B cell (primary cell): ENCODE results near the gene VSTM2L. TPM values are rescaled to one million over a fixed set of nuclear protein-coding genes. Genes with fewer than 3 reads are reported as not detected.

Source experiments
- ATAC-seq: fragments of 200-7000 bp; cut with Tn5 transposase; one replicate; pipeline ENCODE4 v1.10.0; 2021; ENCODE audit warnings: low read depth, mild to moderate bottlenecking, moderate number of reproducible peaks, moderate library complexity
- CTCF ChIA-PET: fragments of 350-600 bp; sonication (Branson Sonifier 250); formaldehyde crosslinking; loops from one replicate; lab custom pipeline; 2021; ENCODE audit warnings: antibody characterized with exemption, inconsistent platforms; lab: Charles Lee
- POLR2A ChIA-PET: fragments of 350-600 bp; sonication (Branson Sonifier 250); formaldehyde crosslinking; loops from one replicate; lab custom pipeline; 2021; ENCODE audit warnings: antibody characterized with exemption; lab: Charles Lee
- DNase-seq: peaks from one replicate; pipeline ENCODE4 v3.0.0; 2013
- H2AFZ ChIP-seq: 2 replicates; pipeline ENCODE4 v1.6.1; 2012; ENCODE audit warnings: mild to moderate bottlenecking, low read depth, low read length; ENCODE audit not compliant: insufficient read depth, poor library complexity, severe bottlenecking
- H3K27ac ChIP-seq, 2 donors: 1 replicate in 1 of 2; 2 replicates in 1 of 2; pipeline ENCODE4 v1.5.1; 2012 to 2013; ENCODE audit warnings: low read length in 2 of 2, mild to moderate bottlenecking in 2 of 2, moderate library complexity in 1 of 2
- H3K27me3 ChIP-seq, 4 experiments: fragments of 200-600 bp in 1 of 4; sonication (generic) in 1 of 4; replicated peaks in 1 of 4; 1 replicate in 2 of 4; 2 replicates in 2 of 4; pipeline versions ENCODE4 v1.6.1 to v1.7.0; 2013 to 2016; ENCODE audit warnings: low read length in 3 of 4, mild to moderate bottlenecking in 2 of 4, mixed read lengths in 1 of 4, moderate library complexity in 1 of 4; ENCODE audit not compliant: insufficient read depth in 4 of 4, control insufficient read depth in 3 of 4; ENCODE audit errors: control extremely low read depth in 1 of 4
- H3K36me3 ChIP-seq, 2 experiments: replicated peaks in 1 of 2; 1 replicate in 1 of 2; 2 replicates in 1 of 2; pipeline versions ENCODE4 v1.6.1 to v1.7.1; 2013; ENCODE audit warnings: low read length in 1 of 2; ENCODE audit not compliant: insufficient read depth in 2 of 2, control insufficient read depth in 1 of 2; ENCODE audit errors: control extremely low read depth in 1 of 2, extremely low read depth in 1 of 2
- H3K4me1 ChIP-seq, 2 donors: fragments of 200-600 bp in 1 of 2; sonication (generic) in 1 of 2; 1 replicate in 1 of 2; 2 replicates in 1 of 2; pipeline versions ENCODE4 v1.5.1 to v1.6.1; 2013 to 2017; ENCODE audit warnings: low read length in 2 of 2; ENCODE audit not compliant: control insufficient read depth in 2 of 2, insufficient read depth in 2 of 2
- H3K4me2 ChIP-seq: replicated peaks from 2 replicates; pipeline ENCODE3; 2012; ENCODE audit warnings: mild to moderate bottlenecking, low read depth, low read length; ENCODE audit not compliant: poor library complexity, severe bottlenecking
- H3K4me3 ChIP-seq, 5 experiments: fragments of 200-600 bp in 1 of 5; sonication (generic) in 1 of 5; 1 replicate in 3 of 5; 2 replicates in 2 of 5; pipeline versions ENCODE4 v1.5.1 to v1.7.0; 2011 to 2016; ENCODE audit warnings: low read length in 4 of 5, mild to moderate bottlenecking in 4 of 5, low read depth in 2 of 5, control low read depth in 1 of 5, moderate library complexity in 1 of 5; ENCODE audit not compliant: insufficient read depth in 1 of 5; ENCODE audit errors: control extremely low read depth in 1 of 5, extremely low read depth in 1 of 5
- H3K79me2 ChIP-seq: fragments of 200-600 bp; sonication (generic); one replicate; pipeline ENCODE4 v1.6.0; 2016; ENCODE audit warnings: low read length; ENCODE audit not compliant: control insufficient read depth, insufficient read depth
- H3K9ac ChIP-seq: fragments of 200-600 bp; sonication (generic); 2 replicates; pipeline ENCODE4 v1.6.1; 2017; ENCODE audit warnings: mild to moderate bottlenecking, low read length, moderate library complexity
- H3K9me3 ChIP-seq, 3 donors: one replicate each; pipeline versions ENCODE4 v1.6.1 to v1.7.1; 2013; ENCODE audit warnings: low read length in 2 of 3; ENCODE audit not compliant: control insufficient read depth in 2 of 3, insufficient read depth in 1 of 3; ENCODE audit errors: control extremely low read depth in 1 of 3
- H4K20me1 ChIP-seq: 2 replicates; pipeline ENCODE4 v1.6.0; 2012; ENCODE audit warnings: mild to moderate bottlenecking, low read length; ENCODE audit not compliant: insufficient read depth, control insufficient read depth, poor library complexity, severe bottlenecking
- H3K27ac Mint-ChIP-seq: one replicate; pipeline ENCODE4 v1.8.0; 2021; ENCODE audit warnings: mixed read lengths
- H3K27me3 Mint-ChIP-seq: one replicate; pipeline ENCODE4 v1.8.0; 2021; ENCODE audit warnings: mixed read lengths
- H3K4me1 Mint-ChIP-seq: one replicate; pipeline ENCODE4 v1.8.0; 2021; ENCODE audit warnings: mixed read lengths
- H3K4me3 Mint-ChIP-seq: one replicate; pipeline ENCODE4 v1.8.0; 2021; ENCODE audit warnings: mixed read lengths
- H3K9me3 Mint-ChIP-seq: one replicate; pipeline ENCODE4 v1.8.0; 2022; ENCODE audit warnings: mixed read lengths; ENCODE audit not compliant: insufficient read depth
- EZH2 ChIP-seq: IDR thresholded peaks from 2 replicates; pipeline ENCODE4 v1.6.1; 2012; ENCODE audit warnings: borderline replicate concordance, low read depth, mild to moderate bottlenecking, moderate library complexity, low read length; ENCODE audit not compliant: insufficient read depth, poor library complexity, severe bottlenecking
- WGBS: methylation state at CpG from one replicate; pipeline ENCODE4 v1.1.5; 2013; ENCODE audit warnings: missing lambda C conversion rate; ENCODE audit not compliant: insufficient coverage; 5-methylcytosine and 5-hydroxymethylcytosine counted together
- intact Hi-C: fragments of 100-400 bp; cut with micrococcal nuclease; formaldehyde crosslinking; loops from one replicate; pipeline ENCODE4 v1.10.0; 2022
- polyA plus RNA-seq: library from polyadenylated mRNA; depleted of rRNA; stranded (reverse); fragments of >200 nt; gene quantifications from 2 replicates; pipeline ENCODE4 v1.2.3, GENCODE V29; 2012
- total RNA-seq, 2 donors: library from RNA; stranded (reverse); fragments of 120-200 nt in 1 of 2; gene quantifications; 1 replicate in 1 of 2; 2 replicates in 1 of 2; pipeline versions ENCODE4 v1.2.3 to v1.2.4, GENCODE V29; 2013 to 2022
- TF ChIP-seq, protein P1 (sequence below): fragments of 200-600 bp; IDR thresholded peaks from one replicate; pipeline ENCODE4 v1.8.0; 2022; ENCODE audit warnings: antibody characterized with exemption, mild to moderate bottlenecking

The VSTM2L gene
- total and polyA plus RNA-seq, 2 donors (not counting 1 experiment from before 2014, with no cell fraction given), result 0.25 TPM; not detected in 1

GRCh38 chr20:37968841-37969401, 66.0 kb downstream of the VSTM2L start:
- Mint-ChIP-seq H3K4me1 (no peaks in the 10 kb centered on the region), H3K27me3 (peaks cover 15% of the 10 kb centered on the region), H3K4me3 (no peak overlapping the region), H3K9me3 (peaks cover 7% of the 10 kb centered on the region), H3K27ac (no peak overlapping the region)
- Histone ChIP-seq H3K27ac (no peak overlapping the region), H4K20me1 (no peaks in the 10 kb centered on the region), H3K9me3 (peaks cover 0 to 12% (median 6%) of the 10 kb centered on the region in 3 donors), H3K79me2 (no peaks in the 10 kb centered on the region), H3K27me3 (peaks cover 0 to 7% (median 0%) of the 10 kb centered on the region in 4 experiments), H2AFZ (no peak overlapping the region), H3K9ac (no peak overlapping the region), H3K4me3 (no peak overlapping the region), H3K36me3 (no peaks in the 10 kb centered on the region), H3K4me1 (no peaks in the 10 kb centered on the region), H3K4me2 (no peak overlapping the region)
- DNase-seq (no peak), ATAC-seq (no peak)
- no peak for TF ChIP-seq EZH2
- TF ChIP-seq, protein P1, sequence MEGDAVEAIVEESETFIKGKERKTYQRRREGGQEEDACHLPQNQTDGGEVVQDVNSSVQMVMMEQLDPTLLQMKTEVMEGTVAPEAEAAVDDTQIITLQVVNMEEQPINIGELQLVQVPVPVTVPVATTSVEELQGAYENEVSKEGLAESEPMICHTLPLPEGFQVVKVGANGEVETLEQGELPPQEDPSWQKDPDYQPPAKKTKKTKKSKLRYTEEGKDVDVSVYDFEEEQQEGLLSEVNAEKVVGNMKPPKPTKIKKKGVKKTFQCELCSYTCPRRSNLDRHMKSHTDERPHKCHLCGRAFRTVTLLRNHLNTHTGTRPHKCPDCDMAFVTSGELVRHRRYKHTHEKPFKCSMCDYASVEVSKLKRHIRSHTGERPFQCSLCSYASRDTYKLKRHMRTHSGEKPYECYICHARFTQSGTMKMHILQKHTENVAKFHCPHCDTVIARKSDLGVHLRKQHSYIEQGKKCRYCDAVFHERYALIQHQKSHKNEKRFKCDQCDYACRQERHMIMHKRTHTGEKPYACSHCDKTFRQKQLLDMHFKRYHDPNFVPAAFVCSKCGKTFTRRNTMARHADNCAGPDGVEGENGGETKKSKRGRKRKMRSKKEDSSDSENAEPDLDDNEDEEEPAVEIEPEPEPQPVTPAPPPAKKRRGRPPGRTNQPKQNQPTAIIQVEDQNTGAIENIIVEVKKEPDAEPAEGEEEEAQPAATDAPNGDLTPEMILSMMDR, result no peak
- intact Hi-C loops, result no loop called here
- ChIA-PET POLR2A (no interaction called here), CTCF (no interaction called here)
- WGBS, result 71% methylated on average over 6 of the region's 6 CpGs

GRCh38 chr20:37969949-37970855, 67.3 kb downstream of the VSTM2L start:
- intact Hi-C loops, result no loop called here
- DNase-seq (no peak), ATAC-seq (no peak)
- no peak overlapping the region for H3K4me2 ChIP-seq
- 73% methylated on average over 5 of the region's 7 CpGs for WGBS
- H2AFZ ChIP-seq, result no peak overlapping the region
- no peaks in the 10 kb centered on the region for H3K36me3 ChIP-seq
- no peak overlapping the region for H3K27ac ChIP-seq
- H3K27me3 ChIP-seq, result peaks cover 0 to 7% (median 0%) of the 10 kb centered on the region in 4 experiments
- no peak overlapping the region for H3K4me3 ChIP-seq
- TF ChIP-seq, protein P1, result no peak
- TF ChIP-seq EZH2, result no peak
- POLR2A ChIA-PET, result no interaction called here
- H3K79me2 ChIP-seq, result no peaks in the 10 kb centered on the region
- H4K20me1 ChIP-seq, result no peaks in the 10 kb centered on the region
- H3K4me1 Mint-ChIP-seq, result no peaks in the 10 kb centered on the region
- H3K4me3 Mint-ChIP-seq, result no peak overlapping the region
- H3K9me3 ChIP-seq, result peaks cover 0 to 12% (median 6%) of the 10 kb centered on the region in 3 donors
- CTCF ChIA-PET, result no interaction called here
- no peak overlapping the region for H3K27ac Mint-ChIP-seq
- H3K9me3 Mint-ChIP-seq, result peaks cover 5% of the 10 kb centered on the region
- no peak overlapping the region for H3K9ac ChIP-seq
- H3K27me3 Mint-ChIP-seq, result peaks cover 15% of the 10 kb centered on the region
- no peaks in the 10 kb centered on the region for H3K4me1 ChIP-seq
